Esophagus squamous epithelium (tissue), 5 donors: ENCODE data around the gene SCN5A. TPM values are rescaled to one million over a fixed set of nuclear protein-coding genes. Genes with fewer than 3 reads are reported as not detected.

Source experiments
- DNase-seq: peaks from one replicate; lab custom pipeline; 2025; lab: John Stamatoyannopoulos, UW
- H3K27ac ChIP-seq, 4 donors: fragments of 200-600 bp; sonication (generic); one replicate each; pipeline ENCODE4 v1.5.1; 2016 to 2019; ENCODE audit warnings: mild to moderate bottlenecking in 1 of 4
- H3K27me3 ChIP-seq, 4 donors: fragments of 200-600 bp; sonication (generic); 1 replicate in 3 of 4; 2 replicates in 1 of 4; pipeline versions ENCODE4 v1.5.1 to v1.6.0; 2017 to 2021; ENCODE audit warnings: antibody characterized with exemption in 1 of 4
- H3K36me3 ChIP-seq, 3 donors: fragments of 200-600 bp; sonication (generic); one replicate each; pipeline ENCODE4 v1.5.1; 2016 to 2019
- H3K4me1 ChIP-seq, 3 donors: fragments of 200-600 bp; sonication (generic); one replicate each; pipeline ENCODE4 v1.5.1; 2017 to 2019
- H3K4me3 ChIP-seq, 4 donors: fragments of 200-600 bp; sonication (generic); 1 replicate in 3 of 4; 2 replicates in 1 of 4; pipeline ENCODE4 v1.5.1; 2016 to 2019; ENCODE audit warnings: mild to moderate bottlenecking in 2 of 4, moderate library complexity in 1 of 4
- H3K9me3 ChIP-seq, 3 donors: fragments of 200-600 bp; sonication (generic); one replicate each; pipeline ENCODE4 v1.5.1; 2016 to 2019
- CTCF ChIP-seq, 6 experiments: fragments of 450-650 bp in 4 of 6; fragments of 200-600 bp in 2 of 6; sonication (generic) in 2 of 6; IDR thresholded peaks; one replicate each; pipeline ENCODE4 v1.5.1; 2016 to 2019; ENCODE audit warnings: antibody characterized with exemption in 6 of 6, mild to moderate bottlenecking in 4 of 6, moderate library complexity in 4 of 6
- POLR2A ChIP-seq, 4 donors: fragments of 450-650 bp; IDR thresholded peaks; one replicate each; pipeline ENCODE4 v1.6.1; 2017; ENCODE audit warnings: antibody characterized with exemption in 4 of 4, mild to moderate bottlenecking in 4 of 4, moderate library complexity in 3 of 4
- WGBS, 2 donors: methylation state at CpG; one replicate each; pipeline ENCODE4 v1.1.5; 2018; 5-methylcytosine and 5-hydroxymethylcytosine counted together
- intact Hi-C: fragments of 100-400 bp; cut with DNase I; formaldehyde crosslinking; loops from one replicate; pipeline ENCODE4 v1.15.0; 2022
- total RNA-seq, 4 donors: library from RNA; depleted of rRNA; stranded (reverse); fragments of >200 nt; gene quantifications; one replicate each; pipeline ENCODE4 v1.1.0, GENCODE V29; 2016
- donor health status: DM: yes; HTN: yes; CAD: no.

SCN5A gene
- total RNA-seq, 4 donors from 2014 or later = 0.09 to 0.38 (median 0.18) TPM; not detected in 1

DNA sequence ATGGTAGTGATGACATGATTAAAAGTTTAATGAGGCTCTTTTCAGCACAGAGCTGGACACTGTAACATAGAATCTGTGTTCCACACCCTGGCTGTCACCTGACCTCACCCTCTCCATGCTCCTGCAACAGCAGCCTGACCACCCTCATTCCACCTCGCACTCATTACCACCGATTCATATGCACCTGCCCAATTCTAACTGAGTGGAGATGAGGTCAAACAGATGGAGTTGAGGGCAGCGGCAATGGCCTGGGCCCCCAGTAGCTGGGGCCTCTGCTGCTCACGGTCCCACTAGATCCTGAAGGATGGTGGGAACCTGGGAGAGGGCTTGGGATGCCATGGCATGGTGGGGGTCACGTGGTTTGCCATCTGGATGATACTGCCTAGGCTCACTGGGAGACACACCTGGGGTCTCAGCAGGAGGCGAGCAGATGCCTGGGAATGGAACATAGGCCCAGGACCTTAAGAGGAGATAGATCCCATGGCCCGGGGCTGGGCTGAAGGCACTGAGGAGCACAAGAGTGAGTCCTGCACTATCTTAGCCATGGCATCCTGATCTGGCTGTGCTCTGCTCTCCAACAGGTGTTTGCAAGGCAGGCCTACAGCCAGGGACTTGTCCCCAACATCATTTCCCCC is 1.3 kb downstream of the SCN5A start:
- TF ChIP-seq POLR2A (IDR thresholded peaks at IDR 0.05) = no peak
- TF ChIP-seq CTCF (IDR thresholded peaks at IDR 0.05) = no peak
- Histone ChIP-seq H3K36me3 (no peaks in the 10 kb centered on the region), H3K4me1 (peaks cover 10 to 25% (median 11%) of the 10 kb centered on the region in 3 donors), H3K27ac (no peak overlapping the region), H3K27me3 (peaks cover 0 to 93% (median 6%) of the 10 kb centered on the region in 4 donors), H3K4me3 (no peak overlapping the region), H3K9me3 (no peaks in the 10 kb centered on the region)
- no peak for DNase-seq
- intact Hi-C loops = no loop called here
- WGBS, 2 donors = 84 to 98% methylated on average over 4 to 7 of the region's 7 CpGs

DNA sequence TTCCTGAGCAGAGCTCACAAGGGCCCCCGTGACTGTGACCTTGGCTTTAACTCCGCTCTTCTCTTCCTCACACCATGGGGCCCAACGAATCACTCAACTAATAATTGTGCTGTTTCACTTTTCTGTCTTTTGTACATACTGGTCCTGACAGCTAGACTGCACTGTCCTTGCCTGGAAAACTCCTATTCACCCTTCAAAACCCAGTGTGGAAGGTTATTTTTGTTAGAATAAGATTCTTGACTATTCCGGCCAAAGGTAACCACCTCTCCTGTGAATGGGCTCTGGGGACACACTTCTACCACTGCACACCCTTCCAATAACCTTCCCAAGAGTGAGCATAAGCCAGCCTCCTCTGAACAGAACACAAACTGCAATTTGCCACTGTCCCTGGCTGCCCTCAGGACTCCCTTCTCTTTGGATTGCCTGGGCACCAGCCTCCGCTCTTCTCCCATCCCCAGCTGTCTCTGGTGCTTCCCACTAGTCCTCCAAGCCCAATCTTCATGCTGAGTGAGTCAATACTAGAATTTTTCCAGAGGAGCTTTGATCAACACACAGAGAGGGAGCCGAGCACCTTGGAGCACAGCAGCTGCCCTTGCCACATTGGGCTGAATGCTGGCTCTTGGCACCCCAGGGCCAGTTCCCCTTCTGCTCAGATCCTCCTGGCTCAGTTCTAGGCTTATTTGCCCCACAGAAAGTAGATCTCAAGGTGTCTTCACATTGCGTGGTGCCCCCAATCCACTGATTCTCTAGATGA is 2.1 kb downstream of the SCN5A start:
- Histone ChIP-seq H3K27ac (no peak overlapping the region), H3K36me3 (no peaks in the 10 kb centered on the region), H3K27me3 (peaks cover 0 to 90% (median 6%) of the 10 kb centered on the region in 4 donors), H3K4me1 (peaks cover 10 to 25% (median 11%) of the 10 kb centered on the region in 3 donors), H3K4me3 (no peak overlapping the region), H3K9me3 (no peaks in the 10 kb centered on the region)
- DNase-seq = no peak
- no peak for TF ChIP-seq POLR2A (IDR thresholded peaks at IDR 0.05)
- no peak for TF ChIP-seq CTCF (IDR thresholded peaks at IDR 0.05)
- intact Hi-C loops = no loop called here
- WGBS, 2 donors = 92 to 94% methylated on average over 6 to 7 of the region's 7 CpGs

DNA sequence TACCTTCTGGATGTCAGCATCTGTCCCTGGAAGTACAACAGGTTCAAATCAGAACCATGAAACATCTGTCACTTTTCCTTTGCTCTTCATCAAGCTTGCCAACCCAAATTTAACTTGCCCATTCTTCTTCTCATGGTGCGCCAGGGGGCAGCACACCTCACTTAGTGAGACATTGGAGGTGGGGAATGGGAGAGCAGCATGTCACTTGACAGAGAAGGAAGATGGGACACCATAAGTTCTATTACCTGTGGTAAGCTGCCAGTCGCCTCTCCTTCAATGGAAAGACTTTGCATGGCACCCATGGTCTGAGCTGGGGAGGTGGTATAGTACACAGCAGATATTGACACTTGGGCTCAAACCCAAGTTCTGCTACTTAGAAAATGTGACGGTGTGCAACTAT is 2.9 kb downstream of the SCN5A start:
- Histone ChIP-seq H3K4me3 (no peak overlapping the region), H3K27ac (no peak overlapping the region), H3K27me3 (peaks cover 0 to 88% (median 6%) of the 10 kb centered on the region in 4 donors), H3K36me3 (no peaks in the 10 kb centered on the region), H3K4me1 (peaks cover 10 to 25% (median 11%) of the 10 kb centered on the region in 3 donors), H3K9me3 (no peaks in the 10 kb centered on the region)
- WGBS, 2 donors = 71 to 77% methylated on average over 3 of the region's 3 CpGs
- TF ChIP-seq CTCF (IDR thresholded peaks at IDR 0.05) (no peak), POLR2A (IDR thresholded peaks at IDR 0.05) (no peak)
- intact Hi-C loops = no loop called here
- DNase-seq = no peak

DNA sequence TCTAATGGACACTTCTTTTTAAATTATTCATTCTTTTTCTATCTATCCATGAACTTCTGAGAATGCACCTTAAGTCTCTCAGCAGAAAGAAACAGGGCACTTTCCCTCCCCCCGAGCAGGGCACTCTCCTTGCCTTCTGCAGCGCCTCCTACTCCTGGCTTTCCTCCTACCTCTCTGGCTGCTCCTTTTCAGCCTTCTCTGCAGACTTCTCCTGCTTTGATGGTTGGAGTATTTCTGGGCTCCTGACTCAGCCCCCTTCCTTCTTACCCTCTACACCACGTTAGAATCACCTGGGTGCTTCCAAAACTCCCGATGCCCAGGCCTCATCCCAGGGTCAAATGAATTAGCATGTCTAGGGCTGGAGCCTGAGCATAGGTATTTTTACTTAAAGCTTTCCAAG is 3.4 kb downstream of the SCN5A start:
- H3K36me3 ChIP-seq = no peaks in the 10 kb centered on the region
- intact Hi-C loops = no loop called here
- H3K4me1 ChIP-seq = peaks cover 10 to 23% (median 11%) of the 10 kb centered on the region in 3 donors
- TF ChIP-seq CTCF (IDR thresholded peaks at IDR 0.05) = no peak
- TF ChIP-seq POLR2A (IDR thresholded peaks at IDR 0.05) = no peak
- no peak overlapping the region for H3K27ac ChIP-seq
- no peak for DNase-seq
- WGBS, 2 donors = 85 to 88% methylated on average over 4 of the region's 4 CpGs
- peaks cover 0 to 87% (median 6%) of the 10 kb centered on the region in 4 donors for H3K27me3 ChIP-seq
- H3K4me3 ChIP-seq = no peak overlapping the region
- H3K9me3 ChIP-seq = no peaks in the 10 kb centered on the region

DNA sequence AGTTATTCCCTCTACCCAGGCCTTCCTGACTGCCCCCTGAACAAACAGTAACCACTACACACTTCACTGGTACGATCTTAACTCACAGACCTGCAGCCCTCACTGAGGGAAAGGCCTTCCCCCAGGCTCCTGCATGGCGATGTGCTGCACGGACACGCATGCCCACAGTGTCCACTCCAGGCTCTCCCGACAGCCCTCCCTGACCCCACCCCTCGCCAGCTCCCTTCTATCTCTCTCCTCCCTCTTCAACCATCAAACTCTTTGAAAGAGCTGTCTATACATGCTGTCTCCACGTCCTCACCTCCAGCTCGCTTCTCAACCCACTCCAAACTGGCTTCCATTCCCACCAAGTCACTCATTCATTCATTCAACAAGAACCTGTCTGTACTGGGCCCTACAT is 3.9 kb downstream of the SCN5A start:
- H3K4me1 ChIP-seq = peaks cover 10 to 18% (median 11%) of the 10 kb centered on the region in 3 donors
- no peak for DNase-seq
- H3K27me3 ChIP-seq = peaks cover 0 to 85% (median 6%) of the 10 kb centered on the region in 4 donors
- H3K27ac ChIP-seq = no peak overlapping the region
- H3K9me3 ChIP-seq = no peaks in the 10 kb centered on the region
- H3K36me3 ChIP-seq = no peaks in the 10 kb centered on the region
- no peak overlapping the region for H3K4me3 ChIP-seq
- intact Hi-C loops = no loop called here
- no peak for TF ChIP-seq CTCF (IDR thresholded peaks at IDR 0.05)
- no peak for TF ChIP-seq POLR2A (IDR thresholded peaks at IDR 0.05)
- 73 to 80% methylated on average over 8 of the region's 8 CpGs for WGBS, 2 donors
